ENCODE measurements around the gene CPAMD8.

CPAMD8 gene

GRCh38 chr19:16931306-16931705 lies 95.3 kb downstream of the CPAMD8 start:
- DNase-seq, result no peak
- in situ Hi-C loops (cut with MboI; ENCODE audit: low pct_unique_long_range_greater_than_20kb, low sequenced_read_pairs), result no loop called here

- in situ Hi-C loops (cut with MboI; ENCODE audit: low pct_unique_long_range_greater_than_20kb, low sequenced_read_pairs), result no loop called here
- no peak for DNase-seq
Observed at GRCh38 chr19:16930753-16931152, 95.9 kb downstream of the CPAMD8 start.

GRCh38 chr19:16928916-16929315 lies 97.7 kb downstream of the CPAMD8 start:
- DNase-seq, result no peak
- in situ Hi-C loops (cut with MboI; ENCODE audit: low pct_unique_long_range_greater_than_20kb, low sequenced_read_pairs), result no loop called here

GRCh38 chr19:16928351-16928750 lies 98.3 kb downstream of the CPAMD8 start:
- in situ Hi-C loops (cut with MboI; ENCODE audit: low pct_unique_long_range_greater_than_20kb, low sequenced_read_pairs), result no loop called here
- no peak for DNase-seq

GRCh38 chr19:16927883-16928282 lies 98.7 kb downstream of the CPAMD8 start:
- in situ Hi-C loops (cut with MboI; ENCODE audit: low pct_unique_long_range_greater_than_20kb, low sequenced_read_pairs), result no loop called here

GRCh38 chr19:16922949-16923348 lies 103.7 kb downstream of the CPAMD8 start:
- in situ Hi-C loops (cut with MboI; ENCODE audit: low pct_unique_long_range_greater_than_20kb, low sequenced_read_pairs), result no loop called here
- DNase-seq, result no peak

More at GRCh38 chr19:16927883-16928282, 98.7 kb downstream of the CPAMD8 start:
- DNase-seq, result no peak

- in situ Hi-C loops (cut with MboI; ENCODE audit: low pct_unique_long_range_greater_than_20kb, low sequenced_read_pairs), result no loop called here
- no peak for DNase-seq
Observed at GRCh38 chr19:16922592-16922934, 104.0 kb downstream of the CPAMD8 start.

GRCh38 chr19:16921766-16922591 lies 104.6 kb downstream of the CPAMD8 start:
- in situ Hi-C loops (cut with MboI; ENCODE audit: low pct_unique_long_range_greater_than_20kb, low sequenced_read_pairs), result no loop called here
- DNase-seq, result no peak

- in situ Hi-C loops (cut with MboI; ENCODE audit: low pct_unique_long_range_greater_than_20kb, low sequenced_read_pairs), result no loop called here
- no peak for DNase-seq
Observed at GRCh38 chr19:16920816-16921529, 105.6 kb downstream of the CPAMD8 start.

- in situ Hi-C loops (cut with MboI; ENCODE audit: low pct_unique_long_range_greater_than_20kb, low sequenced_read_pairs), result no loop called here
- DNase-seq, result no peak
Observed at GRCh38 chr19:16919496-16919895, 107.1 kb downstream of the CPAMD8 start.

- in situ Hi-C loops (cut with MboI; ENCODE audit: low pct_unique_long_range_greater_than_20kb, low sequenced_read_pairs), result no loop called here
- DNase-seq, result no peak
Observed at GRCh38 chr19:16917401-16917800, 109.2 kb downstream of the CPAMD8 start.

- no peak for DNase-seq
- in situ Hi-C loops (cut with MboI; ENCODE audit: low pct_unique_long_range_greater_than_20kb, low sequenced_read_pairs), result no loop called here
Observed at GRCh38 chr19:16915734-16916133, 110.9 kb downstream of the CPAMD8 start.

GRCh38 chr19:16915135-16915534 lies 111.5 kb downstream of the CPAMD8 start:
- no peak for DNase-seq
- in situ Hi-C loops (cut with MboI; ENCODE audit: low pct_unique_long_range_greater_than_20kb, low sequenced_read_pairs), result no loop called here

GRCh38 chr19:16914421-16914820 lies 112.2 kb downstream of the CPAMD8 start:
- in situ Hi-C loops (cut with MboI; ENCODE audit: low pct_unique_long_range_greater_than_20kb, low sequenced_read_pairs), result no loop called here
- no peak for DNase-seq

GRCh38 chr19:16912780-16913179 lies 113.8 kb downstream of the CPAMD8 start:
- in situ Hi-C loops (cut with MboI; ENCODE audit: low pct_unique_long_range_greater_than_20kb, low sequenced_read_pairs), result no loop called here
- no peak for DNase-seq

GRCh38 chr19:16911046-16911445 lies 115.6 kb downstream of the CPAMD8 start:
- in situ Hi-C loops (cut with MboI; ENCODE audit: low pct_unique_long_range_greater_than_20kb, low sequenced_read_pairs), result no loop called here
- no peak for DNase-seq

GRCh38 chr19:16908759-16909158 lies 117.9 kb downstream of the CPAMD8 start:
- no peak for DNase-seq

GRCh38 chr19:16904599-16904998 lies 122.0 kb downstream of the CPAMD8 start:
- in situ Hi-C loops (cut with MboI; ENCODE audit: low pct_unique_long_range_greater_than_20kb, low sequenced_read_pairs), result no loop called here
- no peak for DNase-seq

More at GRCh38 chr19:16908759-16909158, 117.9 kb downstream of the CPAMD8 start:
- in situ Hi-C loops (cut with MboI; ENCODE audit: low pct_unique_long_range_greater_than_20kb, low sequenced_read_pairs), result no loop called here

- in situ Hi-C loops (cut with MboI; ENCODE audit: low pct_unique_long_range_greater_than_20kb, low sequenced_read_pairs), result no loop called here
- DNase-seq, result no peak
Observed at GRCh38 chr19:16903347-16903746, 123.3 kb downstream of the CPAMD8 start.

GRCh38 chr19:16902545-16902944 lies 124.1 kb downstream of the CPAMD8 start:
- DNase-seq, result no peak
- in situ Hi-C loops (cut with MboI; ENCODE audit: low pct_unique_long_range_greater_than_20kb, low sequenced_read_pairs), result no loop called here
